Measurements from ENCODE around the gene TIMM23.
"Not testable (repeated sequence)": the region's sequence is repeated elsewhere in the genome, so short reads cannot be mapped to it uniquely, and the experiment has no call there.

- not testable (repeated sequence) for TF ChIP-seq CTCF (conservative IDR thresholded peaks at IDR 0.05; ENCODE audit: low read depth, low read length); EZH2 (IDR thresholded peaks at IDR 0.05; ENCODE audit: borderline replicate concordance, low read depth, low read length, poor library complexity, severe bottlenecking)
These were observed 29.9 kb downstream of the TIMM23 start for GRCh38 chr10:46002189-46002687.

Measured in A673 (cell line).